ENCODE results near the gene NELFCD. TPM values are rescaled to one million over a fixed set of nuclear protein-coding genes. Genes with fewer than 3 reads are reported as not detected.

The NELFCD gene
- total RNA-seq, 1 experiment from 2014 or later, result 50.0 TPM

- Histone ChIP-seq H3K4me3 (no peak overlapping the region), H3K4me1 (replicated peaks) (no peaks in the 10 kb centered on the region), H3K27me3 (replicated peaks) (no peaks in the 10 kb centered on the region), H3K27ac (no peak overlapping the region), H3K9me3 (replicated peaks) (no peaks in the 10 kb centered on the region), H3K36me3 (peaks cover 98% of the 10 kb centered on the region)
- no peak for DNase-seq (ENCODE audit: low read depth in 1 of 2, low spot score in 2 of 2)
Observed at GRCh38 chr20:58992911-58993310, 11.9 kb downstream of the NELFCD start.

DNA sequence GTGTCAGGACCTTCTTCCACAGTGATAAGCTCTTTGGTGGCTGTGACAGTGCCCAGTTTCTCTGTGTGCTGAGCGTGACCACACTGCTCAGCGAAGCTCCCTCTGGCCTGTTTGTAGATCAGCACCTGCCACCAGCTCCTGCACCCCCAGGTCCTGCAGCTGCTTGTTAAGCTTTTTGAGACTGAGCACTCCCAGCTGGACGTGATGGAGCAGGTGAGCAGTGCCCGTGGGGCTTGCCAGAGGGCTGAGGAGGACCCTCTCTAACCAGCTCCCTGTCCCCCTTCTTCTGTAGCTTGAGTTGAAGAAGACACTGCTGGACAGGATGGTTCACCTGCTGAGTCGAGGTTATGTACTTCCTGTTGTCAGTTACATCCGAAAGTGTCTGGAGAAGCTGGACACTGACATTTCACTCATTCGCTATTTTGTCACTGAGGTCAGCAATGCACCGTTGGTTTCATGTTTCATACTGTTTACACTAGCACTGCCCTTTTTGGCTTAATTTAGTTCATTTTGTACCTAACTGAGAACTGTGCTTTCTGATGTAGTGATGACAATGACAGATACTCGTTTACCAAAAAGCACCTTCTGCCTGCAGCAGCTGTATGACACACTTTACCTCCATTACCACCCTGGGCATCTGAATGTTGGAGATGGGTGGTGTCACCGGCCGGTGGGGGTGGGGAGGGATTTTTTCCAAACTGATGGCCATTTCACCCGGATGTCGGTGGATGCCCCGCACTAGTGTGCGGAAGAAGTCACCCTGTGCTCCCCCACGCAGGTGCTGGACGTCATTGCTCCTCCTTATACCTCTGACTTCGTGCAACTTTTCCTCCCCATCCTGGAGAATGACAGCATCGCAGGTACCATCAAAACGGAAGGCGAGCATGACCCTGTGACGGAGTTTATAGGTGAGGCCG lies 12.5 kb downstream of the NELFCD start:
- H3K36me3 ChIP-seq, result peaks cover 94% of the 10 kb centered on the region
- no peaks in the 10 kb centered on the region for H3K4me1 ChIP-seq (replicated peaks)
- no peak overlapping the region for H3K4me3 ChIP-seq
- no peak overlapping the region for H3K27ac ChIP-seq
- no peaks in the 10 kb centered on the region for H3K9me3 ChIP-seq (replicated peaks)
- DNase-seq (ENCODE audit: low read depth in 1 of 2, low spot score in 2 of 2), result no peak
- H3K27me3 ChIP-seq (replicated peaks), result no peaks in the 10 kb centered on the region

DNA sequence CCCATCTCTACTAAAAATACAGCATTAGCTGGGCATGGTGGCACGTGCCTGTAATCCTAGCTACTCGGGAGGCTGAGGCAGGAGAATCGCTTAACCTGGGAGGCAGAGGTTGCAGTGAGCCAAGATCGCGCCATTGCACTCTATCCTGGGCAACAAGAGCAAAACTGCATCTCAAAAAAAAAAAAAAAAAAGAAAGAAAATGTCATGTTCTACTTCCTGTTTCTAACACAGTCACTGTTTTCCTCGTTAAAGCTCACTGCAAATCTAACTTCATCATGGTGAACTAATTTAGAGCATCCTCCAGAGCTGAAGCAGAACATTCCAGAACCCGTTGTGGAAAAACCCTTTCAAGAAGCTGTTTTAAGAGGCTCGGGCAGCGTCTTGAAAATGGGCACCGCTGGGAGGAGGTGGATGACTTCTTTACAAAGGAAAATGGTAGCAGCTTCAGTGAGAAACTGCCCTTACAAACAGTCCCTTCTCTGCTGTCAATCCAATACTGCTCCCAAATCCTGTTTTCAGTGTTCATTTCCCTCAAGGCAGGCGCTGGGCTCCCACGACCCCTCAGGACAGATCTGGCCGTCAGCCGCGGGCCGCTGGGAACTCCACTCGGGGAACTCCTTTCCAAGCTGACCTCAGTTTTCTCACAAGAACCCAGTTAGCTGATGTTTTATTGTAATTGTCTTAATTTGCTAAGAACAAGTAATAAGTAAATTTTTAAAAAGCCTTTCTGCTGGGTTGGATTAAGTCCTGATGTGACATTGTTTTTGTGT lies 13.5 kb downstream of the NELFCD start:
- Histone ChIP-seq H3K9me3 (replicated peaks) (no peaks in the 10 kb centered on the region), H3K27me3 (replicated peaks) (no peaks in the 10 kb centered on the region), H3K4me1 (replicated peaks) (no peaks in the 10 kb centered on the region), H3K4me3 (no peak overlapping the region), H3K27ac (no peak overlapping the region), H3K36me3 (peaks cover 94% of the 10 kb centered on the region)
- DNase-seq (ENCODE audit: low read depth in 1 of 2, low spot score in 2 of 2), result no peak

DNA sequence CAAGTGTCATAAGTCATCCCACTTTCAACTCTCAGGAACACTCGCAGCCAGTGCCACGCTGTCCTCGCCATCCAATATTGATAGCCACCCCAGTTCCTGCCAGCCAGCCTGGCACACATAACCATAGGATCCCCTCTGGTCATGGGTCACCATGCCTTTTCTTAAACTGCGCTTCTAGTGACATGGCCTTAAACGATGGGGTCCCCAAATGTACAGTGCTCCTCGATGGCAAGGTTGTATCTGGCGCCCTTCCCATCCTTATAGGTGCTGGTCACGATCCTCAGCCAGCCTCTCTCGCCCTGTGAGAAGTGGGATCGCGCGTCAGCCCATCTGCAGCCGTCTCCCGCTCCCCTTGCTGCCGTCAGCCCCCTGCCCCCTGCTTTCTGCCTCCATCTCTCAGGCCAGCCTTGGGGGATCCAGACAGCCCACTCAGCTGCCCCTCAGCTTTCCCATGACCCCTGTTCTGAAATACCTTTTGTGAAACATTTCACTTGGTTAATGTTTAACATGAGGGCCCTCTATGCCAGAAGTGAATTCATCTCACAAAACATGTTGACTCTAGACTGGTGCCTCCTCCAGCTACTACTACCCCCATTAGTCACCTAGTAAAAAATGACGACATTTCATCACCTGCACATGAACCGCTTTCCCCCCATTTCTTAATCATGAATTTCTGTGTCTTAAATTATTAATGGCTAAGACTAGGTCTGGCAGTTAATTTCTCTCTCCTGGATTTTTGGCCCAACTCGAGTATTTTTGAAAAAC lies 14.6 kb downstream of the NELFCD start:
- H3K9me3 ChIP-seq (replicated peaks), result no peaks in the 10 kb centered on the region
- no peaks in the 10 kb centered on the region for H3K27me3 ChIP-seq (replicated peaks)
- DNase-seq (ENCODE audit: low read depth in 1 of 2, low spot score in 2 of 2), result no peak
- peaks cover 91% of the 10 kb centered on the region for H3K36me3 ChIP-seq
- H3K4me3 ChIP-seq, result no peak overlapping the region
- no peaks in the 10 kb centered on the region for H3K4me1 ChIP-seq (replicated peaks)
- H3K27ac ChIP-seq, result no peak overlapping the region

DNA sequence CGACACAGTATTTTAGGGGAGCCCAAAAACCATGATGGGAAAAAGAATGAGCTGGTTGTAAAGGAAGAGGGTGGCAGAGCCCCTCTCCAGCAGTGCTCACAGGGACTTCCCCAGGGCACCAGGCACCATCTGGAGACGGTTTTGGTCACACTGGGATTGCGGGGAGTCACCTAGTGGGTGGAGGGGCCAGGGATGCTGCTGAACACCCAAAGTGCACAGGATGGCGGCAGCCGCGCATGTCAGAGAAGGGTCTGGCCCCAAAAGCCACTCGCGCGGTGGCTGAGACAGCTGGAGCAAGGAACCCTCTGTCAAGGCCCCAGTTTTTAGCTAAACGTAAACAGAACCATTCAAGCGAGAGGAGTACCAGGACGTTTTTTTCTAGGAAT lies 15.2 kb downstream of the NELFCD start:
- DNase-seq (ENCODE audit: low read depth in 1 of 2, low spot score in 2 of 2), result no peak
- no peaks in the 10 kb centered on the region for H3K9me3 ChIP-seq (replicated peaks)
- no peaks in the 10 kb centered on the region for H3K4me1 ChIP-seq (replicated peaks)
- H3K27me3 ChIP-seq (replicated peaks), result no peaks in the 10 kb centered on the region
- no peak overlapping the region for H3K27ac ChIP-seq
- H3K4me3 ChIP-seq, result no peak overlapping the region
- H3K36me3 ChIP-seq, result peaks cover 91% of the 10 kb centered on the region

- H3K36me3 ChIP-seq, result peaks cover 91% of the 10 kb centered on the region
- H3K9me3 ChIP-seq (replicated peaks), result no peaks in the 10 kb centered on the region
- no peak for DNase-seq (ENCODE audit: low read depth in 1 of 2, low spot score in 2 of 2)
- no peak overlapping the region for H3K4me3 ChIP-seq
- no peaks in the 10 kb centered on the region for H3K27me3 ChIP-seq (replicated peaks)
- no peak overlapping the region for H3K27ac ChIP-seq
- no peaks in the 10 kb centered on the region for H3K4me1 ChIP-seq (replicated peaks)
Observed at GRCh38 chr20:58997141-58997770, 16.2 kb downstream of the NELFCD start.

- no peaks in the 10 kb centered on the region for H3K27me3 ChIP-seq (replicated peaks)
- H3K4me1 ChIP-seq (replicated peaks), result no peaks in the 10 kb centered on the region
- DNase-seq (ENCODE audit: low read depth in 1 of 2, low spot score in 2 of 2), result no peak
- no peaks in the 10 kb centered on the region for H3K9me3 ChIP-seq (replicated peaks)
- H3K36me3 ChIP-seq, result peaks cover 90% of the 10 kb centered on the region
- no peak overlapping the region for H3K4me3 ChIP-seq
- no peak overlapping the region for H3K27ac ChIP-seq
Observed at GRCh38 chr20:58998656-58999055, 17.6 kb downstream of the NELFCD start.

DNA sequence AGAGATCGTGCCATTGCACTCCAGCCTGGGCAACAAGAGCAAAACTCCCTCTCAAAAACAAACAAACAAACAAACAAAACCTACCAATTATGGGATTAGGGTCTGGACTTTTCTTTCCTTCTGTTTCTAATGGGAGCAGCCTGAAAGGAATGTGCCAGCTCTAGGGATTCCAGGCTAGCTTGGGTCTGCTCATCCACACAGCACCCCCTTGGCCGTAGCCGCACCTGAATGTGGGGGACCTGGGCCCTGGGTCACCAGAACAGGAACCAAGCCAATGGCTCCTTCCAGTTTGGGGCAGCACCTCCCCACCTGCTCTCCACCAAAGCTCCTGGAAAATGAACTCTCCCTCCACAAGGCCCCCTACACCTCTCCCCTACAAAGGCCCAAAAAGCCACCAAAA lies 19.3 kb downstream of the NELFCD start:
- H3K9me3 ChIP-seq (replicated peaks), result no peaks in the 10 kb centered on the region
- no peaks in the 10 kb centered on the region for H3K27me3 ChIP-seq (replicated peaks)
- no peak overlapping the region for H3K27ac ChIP-seq
- no peak overlapping the region for H3K4me3 ChIP-seq
- DNase-seq (ENCODE audit: low read depth in 1 of 2, low spot score in 2 of 2), result no peak
- H3K36me3 ChIP-seq, result peaks cover 92% of the 10 kb centered on the region
- H3K4me1 ChIP-seq (replicated peaks), result peaks cover 3% of the 10 kb centered on the region

- no peak overlapping the region for H3K4me3 ChIP-seq
- peaks cover 92% of the 10 kb centered on the region for H3K36me3 ChIP-seq
- no peaks in the 10 kb centered on the region for H3K9me3 ChIP-seq (replicated peaks)
- peaks cover 10% of the 10 kb centered on the region for H3K4me1 ChIP-seq (replicated peaks)
- no peaks in the 10 kb centered on the region for H3K27me3 ChIP-seq (replicated peaks)
- DNase-seq (ENCODE audit: low read depth in 1 of 2, low spot score in 2 of 2), result no peak
- H3K27ac ChIP-seq, result no peak overlapping the region
Observed at GRCh38 chr20:59001068-59001448, 20.0 kb downstream of the NELFCD start.

- Histone ChIP-seq H3K27ac (no peak overlapping the region), H3K36me3 (peaks cover 91% of the 10 kb centered on the region), H3K27me3 (replicated peaks) (no peaks in the 10 kb centered on the region), H3K9me3 (replicated peaks) (no peaks in the 10 kb centered on the region), H3K4me3 (no peak overlapping the region), H3K4me1 (replicated peaks) (peaks cover 16% of the 10 kb centered on the region)
- no peak for DNase-seq (ENCODE audit: low read depth in 1 of 2, low spot score in 2 of 2)
Observed at GRCh38 chr20:59001449-59002171, 20.6 kb downstream of the NELFCD start.

GRCh38 chr20:59002388-59002787 lies 21.3 kb downstream of the NELFCD start:
- no peak overlapping the region for H3K4me3 ChIP-seq
- H3K27me3 ChIP-seq (replicated peaks), result no peaks in the 10 kb centered on the region
- no peak for DNase-seq (ENCODE audit: low read depth in 1 of 2, low spot score in 2 of 2)
- H3K27ac ChIP-seq, result no peak overlapping the region
- H3K36me3 ChIP-seq, result peaks cover 91% of the 10 kb centered on the region
- peaks cover 24% of the 10 kb centered on the region for H3K4me1 ChIP-seq (replicated peaks)
- no peaks in the 10 kb centered on the region for H3K9me3 ChIP-seq (replicated peaks)

- no peak for DNase-seq (ENCODE audit: low read depth in 1 of 2, low spot score in 2 of 2)
- Histone ChIP-seq H3K27ac (no peak overlapping the region), H3K4me1 (replicated peaks) (peaks cover 27% of the 10 kb centered on the region), H3K27me3 (replicated peaks) (no peaks in the 10 kb centered on the region), H3K4me3 (no peak overlapping the region), H3K36me3 (peaks cover 85% of the 10 kb centered on the region), H3K9me3 (replicated peaks) (no peaks in the 10 kb centered on the region)
Observed at GRCh38 chr20:59002874-59003399, 21.9 kb downstream of the NELFCD start.

Measured in SJSA1 (cell line).